ENCODE data around the gene CEBPA. TPM values are rescaled to one million over a fixed set of nuclear protein-coding genes. Genes with fewer than 3 reads are reported as not detected.

Gene CEBPA
- total RNA-seq, 1 donor from 2014 or later: 75.1 TPM

DNA sequence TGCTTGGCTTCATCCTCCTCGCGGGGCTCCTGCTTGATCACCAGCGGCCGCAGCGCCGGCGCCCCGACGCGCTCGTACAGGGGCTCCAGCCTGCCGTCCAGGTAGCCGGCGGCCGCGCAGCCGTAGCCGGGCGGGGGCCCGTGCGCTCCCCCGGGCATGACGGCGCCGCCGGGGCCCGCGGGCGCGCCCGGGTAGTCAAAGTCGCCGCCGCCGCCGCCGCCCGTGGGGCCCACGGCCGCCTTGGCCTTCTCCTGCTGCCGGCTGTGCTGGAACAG lies 497 bp downstream of the CEBPA start:
- intact Hi-C loops (cut with DNase I): no loop called here
- H3K4me1 ChIP-seq: peaks cover 48% of the 10 kb centered on the region

DNA sequence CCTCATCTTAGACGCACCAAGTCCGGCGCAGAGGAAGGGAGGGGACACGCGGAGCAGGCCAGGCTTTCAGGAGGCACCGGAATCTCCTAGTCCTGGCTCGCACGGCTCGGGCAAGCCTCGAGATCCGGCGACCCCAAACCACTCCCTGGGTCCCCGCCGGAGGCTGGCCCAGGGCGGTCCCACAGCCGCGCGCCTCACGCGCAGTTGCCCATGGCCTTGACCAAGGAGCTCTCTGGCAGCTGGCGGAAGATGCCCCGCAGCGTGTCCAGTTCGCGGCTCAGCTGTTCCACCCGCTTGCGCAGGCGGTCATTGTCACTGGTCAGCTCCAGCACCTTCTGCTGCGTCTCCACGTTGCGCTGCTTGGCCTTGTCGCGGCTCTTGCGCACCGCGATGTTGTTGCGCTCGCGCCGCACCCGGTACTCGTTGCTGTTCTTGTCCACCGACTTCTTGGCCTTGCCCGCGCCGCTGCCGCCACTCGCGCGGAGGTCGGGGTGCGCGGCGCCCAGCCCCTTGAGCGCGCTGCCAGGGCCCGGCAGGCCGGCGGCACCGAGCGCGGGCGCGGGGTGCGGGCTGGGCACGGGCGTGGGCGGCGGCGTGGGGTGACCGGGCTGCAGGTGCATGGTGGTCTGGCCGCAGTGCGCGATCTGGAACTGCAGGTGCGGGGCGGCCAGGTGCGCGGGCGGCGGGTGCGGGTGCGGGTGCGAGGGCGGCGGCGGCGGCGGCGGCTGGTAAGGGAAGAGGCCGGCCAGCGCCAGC lies 1.0 kb downstream of the CEBPA start:
- H3K4me1 ChIP-seq: peaks cover 48% of the 10 kb centered on the region
- peak overlapping the region; percentile 84 for H3K4me3 ChIP-seq
- H3K36me3 ChIP-seq: no peaks in the 10 kb centered on the region
- TF ChIP-seq, protein P1, sequence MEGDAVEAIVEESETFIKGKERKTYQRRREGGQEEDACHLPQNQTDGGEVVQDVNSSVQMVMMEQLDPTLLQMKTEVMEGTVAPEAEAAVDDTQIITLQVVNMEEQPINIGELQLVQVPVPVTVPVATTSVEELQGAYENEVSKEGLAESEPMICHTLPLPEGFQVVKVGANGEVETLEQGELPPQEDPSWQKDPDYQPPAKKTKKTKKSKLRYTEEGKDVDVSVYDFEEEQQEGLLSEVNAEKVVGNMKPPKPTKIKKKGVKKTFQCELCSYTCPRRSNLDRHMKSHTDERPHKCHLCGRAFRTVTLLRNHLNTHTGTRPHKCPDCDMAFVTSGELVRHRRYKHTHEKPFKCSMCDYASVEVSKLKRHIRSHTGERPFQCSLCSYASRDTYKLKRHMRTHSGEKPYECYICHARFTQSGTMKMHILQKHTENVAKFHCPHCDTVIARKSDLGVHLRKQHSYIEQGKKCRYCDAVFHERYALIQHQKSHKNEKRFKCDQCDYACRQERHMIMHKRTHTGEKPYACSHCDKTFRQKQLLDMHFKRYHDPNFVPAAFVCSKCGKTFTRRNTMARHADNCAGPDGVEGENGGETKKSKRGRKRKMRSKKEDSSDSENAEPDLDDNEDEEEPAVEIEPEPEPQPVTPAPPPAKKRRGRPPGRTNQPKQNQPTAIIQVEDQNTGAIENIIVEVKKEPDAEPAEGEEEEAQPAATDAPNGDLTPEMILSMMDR (IDR thresholded peaks at IDR 0.05): no peak
- no peak for ATAC-seq
- H3K27ac ChIP-seq: peak overlapping the region; percentile 84
- no peak for DNase-seq
- peaks cover 10% of the 10 kb centered on the region for H3K27me3 ChIP-seq (ENCODE audit: low read depth)
- no peaks in the 10 kb centered on the region for H3K9me3 ChIP-seq
- intact Hi-C loops (cut with DNase I): no loop called here

More for the DNA sequence above, 497 bp downstream of the CEBPA start:
- TF ChIP-seq, protein P1 (IDR thresholded peaks at IDR 0.05): no peak
- peak overlapping the region; percentile 84 for H3K27ac ChIP-seq
- H3K27me3 ChIP-seq (ENCODE audit: low read depth): peaks cover 10% of the 10 kb centered on the region
- ATAC-seq (no peak), DNase-seq (no peak)
- H3K4me3 ChIP-seq: peak overlapping the region; percentile 84
- no peaks in the 10 kb centered on the region for H3K36me3 ChIP-seq
- H3K9me3 ChIP-seq: no peaks in the 10 kb centered on the region

DNA sequence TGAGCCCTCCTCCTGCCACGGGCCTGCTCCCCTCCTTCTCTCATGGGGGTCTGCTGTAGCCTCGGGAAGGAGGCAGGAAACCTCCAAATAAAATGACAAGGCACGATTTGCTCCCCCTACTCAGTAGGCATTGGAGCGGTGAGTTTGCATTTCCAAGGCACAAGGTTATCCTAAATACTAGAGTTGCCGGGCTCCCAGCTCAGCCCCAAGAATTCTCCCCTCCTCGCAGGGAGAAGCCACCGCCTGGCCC lies 1.5 kb downstream of the CEBPA start:
- peak overlapping the region; percentile 73 for H3K27ac ChIP-seq
- intact Hi-C loops (cut with DNase I): no loop called here
- peaks cover 48% of the 10 kb centered on the region for H3K4me1 ChIP-seq
- H3K27me3 ChIP-seq (ENCODE audit: low read depth): peaks cover 10% of the 10 kb centered on the region
- ATAC-seq: no peak
- no peaks in the 10 kb centered on the region for H3K9me3 ChIP-seq
- H3K36me3 ChIP-seq: no peaks in the 10 kb centered on the region
- peak overlapping the region; percentile 84 for H3K4me3 ChIP-seq
- TF ChIP-seq, protein P1 (IDR thresholded peaks at IDR 0.05): no peak
- no peak for DNase-seq

DNA sequence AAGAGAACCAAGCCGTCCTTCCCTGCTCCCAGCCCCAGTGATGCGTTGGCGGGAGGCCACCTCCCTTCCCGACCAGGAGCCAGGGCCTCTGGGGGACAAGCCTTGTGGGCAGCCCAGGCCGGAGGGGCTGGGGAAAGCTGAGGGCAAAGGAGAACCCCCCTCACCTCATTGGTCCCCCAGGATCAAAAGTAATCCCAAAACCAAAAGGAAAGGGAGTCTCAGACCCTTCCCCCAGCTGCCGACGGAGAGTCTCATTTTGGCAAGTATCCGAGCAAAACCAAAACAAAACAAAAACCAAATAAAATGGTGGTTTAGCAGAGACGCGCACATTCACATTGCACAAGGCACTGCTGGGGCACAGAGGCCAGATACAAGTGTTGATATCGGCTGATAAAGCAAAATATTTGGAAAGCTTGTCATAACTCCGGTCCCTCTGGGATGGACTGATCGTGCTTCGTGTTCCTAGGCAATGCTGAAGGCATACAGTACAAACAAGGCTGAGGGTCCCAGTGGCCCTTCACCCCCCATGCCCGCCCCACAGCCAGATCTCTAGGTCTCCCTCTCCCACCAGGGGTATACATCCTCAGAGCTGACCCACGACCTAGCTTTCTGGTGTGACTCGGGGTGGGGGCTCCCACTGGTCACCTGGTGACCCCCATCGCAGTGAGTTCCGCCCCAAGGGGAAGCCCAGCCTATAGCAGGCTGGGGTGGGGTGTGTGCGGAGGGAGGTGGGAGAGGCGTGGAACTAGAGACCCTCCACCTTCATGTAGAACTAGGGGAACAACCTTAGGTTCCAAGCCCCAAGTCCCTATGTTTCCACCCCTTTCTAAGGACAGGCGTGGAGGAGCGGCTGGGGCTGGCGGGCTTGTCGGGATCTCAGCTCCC lies 2.1 kb downstream of the CEBPA start:
- H3K4me1 ChIP-seq: peaks cover 48% of the 10 kb centered on the region
- no peaks in the 10 kb centered on the region for H3K9me3 ChIP-seq
- peaks cover 10% of the 10 kb centered on the region for H3K27me3 ChIP-seq (ENCODE audit: low read depth)
- H3K4me3 ChIP-seq: peak overlapping the region; percentile 84
- TF ChIP-seq, protein P1 (IDR thresholded peaks at IDR 0.05): no peak
- intact Hi-C loops (cut with DNase I): no loop called here
- no peak for DNase-seq
- no peaks in the 10 kb centered on the region for H3K36me3 ChIP-seq
- H3K27ac ChIP-seq: peak overlapping the region; percentile 73
- ATAC-seq: no peak

DNA sequence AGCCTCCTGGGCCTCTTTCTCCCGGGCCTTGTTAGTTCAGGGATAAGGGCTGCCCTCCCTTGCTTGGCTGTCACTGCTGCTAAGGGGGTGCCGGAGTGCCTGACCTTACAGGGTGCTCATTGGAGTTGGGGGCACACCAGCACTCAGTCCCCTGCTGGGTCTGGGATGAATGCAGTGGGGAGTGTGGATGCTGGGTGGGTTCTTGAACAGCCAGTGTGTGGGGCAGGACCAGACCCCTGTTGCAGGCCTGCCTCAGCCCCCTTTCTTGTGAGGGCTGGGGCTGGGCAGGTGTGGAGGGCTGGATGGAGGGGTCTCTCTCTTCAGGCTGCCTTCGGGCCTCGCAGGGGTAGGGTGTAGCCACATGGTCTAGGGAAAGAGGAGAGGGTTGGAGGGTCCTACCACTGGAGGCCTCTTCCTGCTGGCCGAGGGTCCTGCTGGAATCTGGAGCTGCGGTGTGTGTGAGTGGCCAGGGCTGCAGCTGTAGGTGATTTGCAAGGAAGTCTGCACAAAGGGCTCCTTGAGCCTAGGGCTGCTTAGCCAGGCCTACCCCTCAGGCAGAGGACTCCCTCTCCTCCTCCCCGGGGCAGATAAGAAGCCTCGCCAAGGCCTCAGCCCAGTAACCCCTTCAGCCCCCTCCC lies 3.2 kb downstream of the CEBPA start:
- intact Hi-C loops (cut with DNase I): no loop called here
- H3K27me3 ChIP-seq (ENCODE audit: low read depth): peaks cover 10% of the 10 kb centered on the region
- TF ChIP-seq, protein P1 (IDR thresholded peaks at IDR 0.05): no peak
- H3K27ac ChIP-seq: peak overlapping the region; percentile 73
- no peaks in the 10 kb centered on the region for H3K9me3 ChIP-seq
- peak overlapping the region; percentile 84 for H3K4me3 ChIP-seq
- no peak for ATAC-seq
- DNase-seq: no peak
- H3K4me1 ChIP-seq: peaks cover 43% of the 10 kb centered on the region
- H3K36me3 ChIP-seq: no peaks in the 10 kb centered on the region

Measured in lower lobe of right lung (tissue), 2 donors.